OCI-LY3 (cell line): ENCODE data around the gene WNT3.

ENCODE experiments used
- CTCF ChIP-seq: fragments of 200-600, 300-600 bp; sonication (generic); IDR thresholded peaks from 2 replicates; pipeline ENCODE4 v1.5.1; 2014; ENCODE audit warnings: antibody characterized with exemption, low read length, low read depth
- EZH2phosphoT487 ChIP-seq: fragments of 200-600 bp; shearing (Covaris generic); IDR thresholded peaks from 2 replicates; pipeline ENCODE4 v1.6.1; 2018; ENCODE audit warnings: antibody characterized with exemption, mixed run types, low read depth

- no peak for TF ChIP-seq CTCF
- TF ChIP-seq EZH2phosphoT487: no peak
These were observed 702 bp upstream of the WNT3 start for GRCh38 chr17:46818929-46819859.
